ENCODE data around the gene EIF4ENIF1. TPM values are rescaled to one million over a fixed set of nuclear protein-coding genes. Genes with fewer than 3 reads are reported as not detected.

The EIF4ENIF1 gene
- total and polyA plus RNA-seq, 9 of the 15 experiments (the other 6 are each of a cell fraction or from before 2014, with no cell fraction given): 2.5 to 24.9 (median 15.8) TPM

DNA sequence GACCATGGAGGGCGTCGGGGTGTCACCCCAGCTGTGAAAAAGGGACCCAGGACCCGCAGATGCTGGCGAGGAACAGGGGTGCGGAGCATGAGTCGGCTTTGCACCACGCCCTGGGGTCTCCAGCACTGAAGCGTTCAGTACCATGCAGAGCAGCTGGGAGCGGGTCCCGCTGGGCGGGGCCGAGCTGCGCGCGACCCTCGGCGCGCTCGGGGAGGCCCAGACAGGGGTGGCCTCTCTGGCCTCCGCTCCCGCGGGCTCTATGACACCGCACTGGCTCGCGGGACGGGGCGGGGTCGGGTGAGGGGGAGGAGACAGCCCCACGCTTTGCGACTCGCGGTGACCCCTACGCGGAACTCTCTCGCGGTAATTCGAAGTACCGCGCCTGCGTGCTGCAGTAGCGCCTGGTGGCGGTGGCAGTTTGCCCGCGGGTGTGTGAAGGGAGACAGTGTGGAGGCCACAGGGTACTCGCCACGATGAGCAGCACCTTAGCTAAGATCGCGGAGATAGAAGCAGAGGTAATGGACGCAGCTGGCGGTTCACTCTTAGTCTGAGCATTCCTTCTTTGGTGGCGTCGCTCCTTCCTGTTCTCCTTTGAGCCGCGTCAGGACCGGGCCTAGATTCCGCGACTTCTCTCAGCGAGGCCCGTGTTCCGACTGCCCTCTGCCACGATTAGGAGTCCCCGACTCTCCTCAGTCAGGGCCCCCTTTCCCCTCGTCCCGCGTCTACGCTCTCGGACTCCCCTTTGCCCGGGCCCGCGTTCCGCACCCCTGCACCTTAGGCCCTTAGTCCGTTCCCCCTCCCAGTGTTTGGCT, 90.2 kb downstream of the EIF4ENIF1 start, which contains the start of gene DRG1 (continued):
- TF ChIP-seq RBBP5 (IDR thresholded peaks at IDR 0.05; ENCODE audit: borderline replicate concordance, insufficient read depth, low read length, poor library complexity, severe bottlenecking) (peak; percentile 78), BMI1 (IDR thresholded peaks at IDR 0.05; ENCODE audit: low read length) (no peak), ZNF282 (CRISPR knock-in tag; IDR thresholded peaks at IDR 0.05) (no peak), PHB (CRISPR knock-in tag; IDR thresholded peaks at IDR 0.05) (no peak), NR2C2 (CRISPR knock-in tag; IDR thresholded peaks at IDR 0.05) (no peak), NR2C2 (tag; IDR thresholded peaks at IDR 0.05) (peak; percentile 95), MXI1 (IDR thresholded peaks at IDR 0.05; ENCODE audit: low read depth, low read length) (peak; percentile 28; the same call in 1 of the 2 replicates), CBFA2T2 (conservative IDR thresholded peaks at IDR 0.05) (no peak), RB1 (IDR thresholded peaks at IDR 0.05; ENCODE audit: low read depth) (peak; percentile 53), ELF4 (CRISPR knock-in tag; IDR thresholded peaks at IDR 0.05) (no peak), SIN3B (IDR thresholded peaks at IDR 0.05; ENCODE audit: low read depth) (peak; percentile 48; the same call in 1 of the 2 replicates), ADNP (tag; IDR thresholded peaks at IDR 0.05) (no peak), POLR2B (IDR thresholded peaks at IDR 0.05; ENCODE audit: low read depth, partially characterized antibody) (peak; percentile 91), SMAD3 (CRISPR knock-in tag; conservative IDR thresholded peaks at IDR 0.05) (no peak), POLR2G (IDR thresholded peaks at IDR 0.05; ENCODE audit: low read depth, low read length) (peak; percentile 96), RFX7 (CRISPR knock-in tag; IDR thresholded peaks at IDR 0.05) (no peak)
- TF ChIP-seq, protein P1, sequence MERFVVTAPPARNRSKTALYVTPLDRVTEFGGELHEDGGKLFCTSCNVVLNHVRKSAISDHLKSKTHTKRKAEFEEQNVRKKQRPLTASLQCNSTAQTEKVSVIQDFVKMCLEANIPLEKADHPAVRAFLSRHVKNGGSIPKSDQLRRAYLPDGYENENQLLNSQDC (CRISPR knock-in tag; IDR thresholded peaks at IDR 0.05): 0 out of 2 replicates have a peak, but pooled peaks have one; percentile 17
- TF ChIP-seq, protein P2, sequence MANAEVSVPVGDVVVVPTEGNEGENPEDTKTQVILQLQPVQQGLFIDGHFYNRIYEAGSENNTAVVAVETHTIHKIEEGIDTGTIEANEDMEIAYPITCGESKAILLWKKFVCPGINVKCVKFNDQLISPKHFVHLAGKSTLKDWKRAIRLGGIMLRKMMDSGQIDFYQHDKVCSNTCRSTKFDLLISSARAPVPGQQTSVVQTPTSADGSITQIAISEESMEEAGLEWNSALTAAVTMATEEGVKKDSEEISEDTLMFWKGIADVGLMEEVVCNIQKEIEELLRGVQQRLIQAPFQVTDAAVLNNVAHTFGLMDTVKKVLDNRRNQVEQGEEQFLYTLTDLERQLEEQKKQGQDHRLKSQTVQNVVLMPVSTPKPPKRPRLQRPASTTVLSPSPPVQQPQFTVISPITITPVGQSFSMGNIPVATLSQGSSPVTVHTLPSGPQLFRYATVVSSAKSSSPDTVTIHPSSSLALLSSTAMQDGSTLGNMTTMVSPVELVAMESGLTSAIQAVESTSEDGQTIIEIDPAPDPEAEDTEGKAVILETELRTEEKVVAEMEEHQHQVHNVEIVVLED (CRISPR knock-in tag; IDR thresholded peaks at IDR 0.05): peak; percentile 60
- TF ChIP-seq, protein P3, sequence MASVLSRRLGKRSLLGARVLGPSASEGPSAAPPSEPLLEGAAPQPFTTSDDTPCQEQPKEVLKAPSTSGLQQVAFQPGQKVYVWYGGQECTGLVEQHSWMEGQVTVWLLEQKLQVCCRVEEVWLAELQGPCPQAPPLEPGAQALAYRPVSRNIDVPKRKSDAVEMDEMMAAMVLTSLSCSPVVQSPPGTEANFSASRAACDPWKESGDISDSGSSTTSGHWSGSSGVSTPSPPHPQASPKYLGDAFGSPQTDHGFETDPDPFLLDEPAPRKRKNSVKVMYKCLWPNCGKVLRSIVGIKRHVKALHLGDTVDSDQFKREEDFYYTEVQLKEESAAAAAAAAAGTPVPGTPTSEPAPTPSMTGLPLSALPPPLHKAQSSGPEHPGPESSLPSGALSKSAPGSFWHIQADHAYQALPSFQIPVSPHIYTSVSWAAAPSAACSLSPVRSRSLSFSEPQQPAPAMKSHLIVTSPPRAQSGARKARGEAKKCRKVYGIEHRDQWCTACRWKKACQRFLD (CRISPR knock-in tag; IDR thresholded peaks at IDR 0.05): no peak
- TF ChIP-seq, protein P4, sequence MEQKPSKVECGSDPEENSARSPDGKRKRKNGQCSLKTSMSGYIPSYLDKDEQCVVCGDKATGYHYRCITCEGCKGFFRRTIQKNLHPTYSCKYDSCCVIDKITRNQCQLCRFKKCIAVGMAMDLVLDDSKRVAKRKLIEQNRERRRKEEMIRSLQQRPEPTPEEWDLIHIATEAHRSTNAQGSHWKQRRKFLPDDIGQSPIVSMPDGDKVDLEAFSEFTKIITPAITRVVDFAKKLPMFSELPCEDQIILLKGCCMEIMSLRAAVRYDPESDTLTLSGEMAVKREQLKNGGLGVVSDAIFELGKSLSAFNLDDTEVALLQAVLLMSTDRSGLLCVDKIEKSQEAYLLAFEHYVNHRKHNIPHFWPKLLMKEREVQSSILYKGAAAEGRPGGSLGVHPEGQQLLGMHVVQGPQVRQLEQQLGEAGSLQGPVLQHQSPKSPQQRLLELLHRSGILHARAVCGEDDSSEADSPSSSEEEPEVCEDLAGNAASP (IDR thresholded peaks at IDR 0.05): no peak
- TF ChIP-seq, protein P5, sequence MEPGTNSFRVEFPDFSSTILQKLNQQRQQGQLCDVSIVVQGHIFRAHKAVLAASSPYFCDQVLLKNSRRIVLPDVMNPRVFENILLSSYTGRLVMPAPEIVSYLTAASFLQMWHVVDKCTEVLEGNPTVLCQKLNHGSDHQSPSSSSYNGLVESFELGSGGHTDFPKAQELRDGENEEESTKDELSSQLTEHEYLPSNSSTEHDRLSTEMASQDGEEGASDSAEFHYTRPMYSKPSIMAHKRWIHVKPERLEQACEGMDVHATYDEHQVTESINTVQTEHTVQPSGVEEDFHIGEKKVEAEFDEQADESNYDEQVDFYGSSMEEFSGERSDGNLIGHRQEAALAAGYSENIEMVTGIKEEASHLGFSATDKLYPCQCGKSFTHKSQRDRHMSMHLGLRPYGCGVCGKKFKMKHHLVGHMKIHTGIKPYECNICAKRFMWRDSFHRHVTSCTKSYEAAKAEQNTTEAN (CRISPR knock-in tag; IDR thresholded peaks at IDR 0.05): no peak
- TF ChIP-seq, protein P6, sequence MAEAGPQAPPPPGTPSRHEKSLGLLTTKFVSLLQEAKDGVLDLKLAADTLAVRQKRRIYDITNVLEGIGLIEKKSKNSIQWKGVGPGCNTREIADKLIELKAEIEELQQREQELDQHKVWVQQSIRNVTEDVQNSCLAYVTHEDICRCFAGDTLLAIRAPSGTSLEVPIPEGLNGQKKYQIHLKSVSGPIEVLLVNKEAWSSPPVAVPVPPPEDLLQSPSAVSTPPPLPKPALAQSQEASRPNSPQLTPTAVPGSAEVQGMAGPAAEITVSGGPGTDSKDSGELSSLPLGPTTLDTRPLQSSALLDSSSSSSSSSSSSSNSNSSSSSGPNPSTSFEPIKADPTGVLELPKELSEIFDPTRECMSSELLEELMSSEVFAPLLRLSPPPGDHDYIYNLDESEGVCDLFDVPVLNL (CRISPR knock-in tag; IDR thresholded peaks at IDR 0.05; ENCODE audit: low read depth): no peak
